HG02870 (cell line): Measurements from ENCODE around the gene NLRP9.

Experiments
- ATAC-seq: cut with Tn5 transposase; IDR thresholded peaks from one replicate; pipeline ENCODE4 v1.9.1; 2021; ENCODE audit warnings: mild to moderate bottlenecking, moderate library complexity; ENCODE audit not compliant: unreplicated experiment

Gene NLRP9

DNA sequence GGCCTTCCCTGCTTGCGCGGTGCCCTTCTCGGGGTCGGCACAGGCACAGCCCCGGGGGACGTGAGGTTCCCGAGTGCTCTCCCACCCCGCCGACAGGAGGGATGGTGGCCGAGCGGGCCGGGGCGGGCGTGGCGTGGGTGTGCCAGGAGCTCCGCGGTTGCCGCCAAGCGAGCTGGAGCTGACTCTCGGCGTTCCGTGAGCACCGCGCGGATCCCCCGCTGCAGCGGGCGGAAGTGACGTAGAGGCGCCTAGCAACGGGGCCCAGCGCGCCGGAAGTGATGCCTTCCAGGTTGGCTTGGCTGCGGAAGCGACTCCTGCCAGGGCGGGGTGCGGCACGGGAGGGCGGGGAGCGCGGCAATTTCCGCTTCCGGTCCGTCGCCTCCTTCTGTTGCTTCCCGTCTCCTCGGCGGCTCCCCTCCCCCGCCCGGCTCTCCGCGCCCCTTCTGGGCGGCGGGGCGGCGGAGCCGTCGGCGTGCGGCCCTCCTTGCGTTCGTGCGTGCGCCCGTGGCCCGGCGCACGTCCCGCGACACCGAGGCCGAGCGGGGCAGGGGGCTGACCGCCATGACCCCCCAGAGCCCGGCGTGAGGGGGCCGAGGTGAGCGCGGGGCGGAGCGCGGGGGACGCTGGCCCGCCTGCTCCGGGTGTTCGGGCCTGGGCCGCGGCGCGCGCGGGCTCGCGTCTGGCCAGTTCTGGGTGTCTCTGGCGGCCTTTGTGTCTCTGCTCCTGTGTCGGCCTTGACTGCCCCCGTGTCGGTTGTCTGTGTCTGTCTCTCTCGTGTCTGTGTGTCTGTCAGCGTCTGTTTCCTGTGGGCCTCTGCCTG, 63.2 kb downstream of the NLRP9 start, which contains the start of gene EPN1:
EPN1 (plus strand) TSS at position 386 of the 820 bp plus-strand sequence. CDS start 3,402 bp downstream, outside the sequence.
- peak; percentile 57 for ATAC-seq

DNA sequence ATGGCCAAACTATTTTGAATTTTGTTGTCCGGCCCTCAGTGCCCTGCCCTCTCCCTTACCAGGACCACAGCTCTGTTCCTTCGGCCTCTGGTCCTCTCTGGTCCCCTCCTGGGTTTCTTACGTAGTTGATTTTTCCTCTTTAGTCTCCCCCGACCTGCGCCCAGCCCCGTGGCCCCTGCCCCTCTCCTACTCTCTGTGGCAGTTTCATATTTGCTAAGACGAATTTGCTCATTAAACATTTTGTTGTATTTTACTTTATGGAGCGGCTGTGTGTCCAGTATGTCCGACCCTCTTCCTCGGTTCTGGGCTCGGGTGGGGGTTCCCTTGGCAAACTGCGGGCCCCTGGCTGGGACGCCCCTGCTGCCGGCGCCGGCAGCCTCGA, 63.8 kb downstream of the NLRP9 start:
- ATAC-seq, result no peak

GRCh38 chr19:55673889-55674288, 64.3 kb downstream of the NLRP9 start:
- ATAC-seq, result no peak

DNA sequence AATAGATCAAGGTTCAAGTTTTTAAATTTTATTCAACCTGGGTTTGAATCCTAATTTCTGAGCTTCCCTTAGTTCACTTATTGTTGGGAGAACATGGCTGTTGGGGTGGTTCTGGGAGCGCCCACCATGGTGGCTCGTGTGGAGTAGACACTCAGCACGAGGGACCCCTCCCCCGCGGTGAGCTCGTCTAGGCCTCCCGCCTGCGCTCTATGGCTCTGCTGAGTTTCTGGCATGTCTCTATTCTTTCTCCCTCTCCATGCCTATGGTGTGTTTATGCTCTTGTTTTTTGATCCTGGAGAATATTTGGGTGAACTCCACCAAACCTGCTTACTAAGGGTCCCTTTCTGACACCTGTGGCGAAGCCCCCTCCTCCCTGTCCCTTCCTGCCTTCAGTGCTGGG, 64.7 kb downstream of the NLRP9 start:
- no peak for ATAC-seq

- no peak for ATAC-seq
These were observed 65.8 kb downstream of the NLRP9 start for GRCh38 chr19:55672418-55672817.

GRCh38 chr19:55671054-55671378, 67.2 kb downstream of the NLRP9 start:
- ATAC-seq, result no peak

- no peak for ATAC-seq
These were observed 67.7 kb downstream of the NLRP9 start for GRCh38 chr19:55670280-55671053.

GRCh38 chr19:55669418-55670279, 68.6 kb downstream of the NLRP9 start:
- ATAC-seq, result no peak

- ATAC-seq, result no peak
These were observed 69.4 kb downstream of the NLRP9 start for GRCh38 chr19:55668603-55669348.

DNA sequence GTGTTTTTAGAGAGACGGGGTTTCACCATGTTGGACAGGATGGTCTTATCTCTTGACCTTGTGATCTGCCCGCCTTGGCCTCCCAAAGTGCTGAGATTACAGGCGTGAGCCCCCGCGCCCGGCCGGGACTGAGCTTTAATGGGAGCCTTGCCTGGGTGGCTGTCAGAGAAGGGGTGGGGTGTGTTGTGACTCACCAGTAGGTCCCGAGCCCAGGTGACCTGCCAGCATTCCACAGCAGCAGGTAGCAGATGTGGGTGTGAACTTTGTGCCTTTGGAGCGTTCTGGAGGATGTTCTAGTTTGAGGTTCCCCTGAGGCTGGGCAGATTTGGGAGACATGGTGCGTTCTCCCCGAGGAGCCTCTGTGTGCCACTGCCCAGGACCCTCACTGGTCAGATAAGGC, 70.2 kb downstream of the NLRP9 start:
- ATAC-seq, result no peak

GRCh38 chr19:55667511-55667910, 70.7 kb downstream of the NLRP9 start:
- ATAC-seq, result no peak

DNA sequence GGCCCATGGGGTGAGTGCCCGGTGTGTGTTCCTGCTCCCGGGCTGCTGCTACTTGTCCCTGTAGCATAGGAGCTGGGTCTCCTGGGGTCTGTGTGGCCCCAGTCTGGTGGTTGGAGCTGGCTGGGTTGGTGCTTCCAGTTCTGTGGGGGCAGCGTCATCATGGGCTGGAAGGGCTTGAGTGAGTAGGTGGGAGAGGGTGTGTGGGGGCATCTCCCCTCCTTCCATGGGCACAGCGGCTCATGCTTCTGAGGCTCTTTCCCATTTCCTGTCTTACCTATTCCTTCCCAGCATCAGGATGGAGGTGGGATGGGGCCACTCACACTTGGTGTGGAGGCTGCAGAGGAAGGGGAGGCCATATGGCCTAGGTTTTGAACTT, 71.2 kb downstream of the NLRP9 start:
- no peak for ATAC-seq

DNA sequence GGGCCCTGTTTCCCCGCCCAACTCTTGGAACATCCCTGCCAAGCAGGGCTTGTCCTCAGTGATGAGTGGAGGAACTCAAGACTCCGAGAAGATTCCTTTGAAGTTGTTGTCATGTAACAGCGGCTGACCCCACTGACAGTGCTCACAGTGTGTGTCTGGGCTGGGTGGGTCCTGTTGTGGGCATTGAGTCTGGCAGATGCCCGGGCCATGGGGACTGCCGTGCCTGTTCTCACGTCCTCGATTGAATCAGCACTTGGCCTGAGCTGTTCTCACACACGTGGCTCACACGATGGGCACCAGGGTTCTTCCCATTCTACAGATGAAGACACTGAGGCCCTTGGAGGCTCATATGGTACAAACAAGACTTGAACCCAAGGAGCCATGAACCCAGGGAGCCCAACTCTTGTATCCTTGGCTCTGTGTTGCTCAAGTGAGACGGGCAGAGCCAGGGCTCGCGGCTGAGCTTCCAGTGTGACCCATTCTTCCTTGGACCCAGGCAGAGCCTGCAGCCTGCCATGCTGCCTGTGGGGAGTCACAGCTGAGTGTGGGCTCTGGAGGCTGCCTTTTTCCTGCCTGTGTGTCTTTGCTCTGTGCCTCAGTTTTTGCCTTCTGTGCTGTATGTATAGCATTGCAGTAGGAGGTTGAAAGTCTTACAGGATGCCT, 71.7 kb downstream of the NLRP9 start:
- no peak for ATAC-seq

DNA sequence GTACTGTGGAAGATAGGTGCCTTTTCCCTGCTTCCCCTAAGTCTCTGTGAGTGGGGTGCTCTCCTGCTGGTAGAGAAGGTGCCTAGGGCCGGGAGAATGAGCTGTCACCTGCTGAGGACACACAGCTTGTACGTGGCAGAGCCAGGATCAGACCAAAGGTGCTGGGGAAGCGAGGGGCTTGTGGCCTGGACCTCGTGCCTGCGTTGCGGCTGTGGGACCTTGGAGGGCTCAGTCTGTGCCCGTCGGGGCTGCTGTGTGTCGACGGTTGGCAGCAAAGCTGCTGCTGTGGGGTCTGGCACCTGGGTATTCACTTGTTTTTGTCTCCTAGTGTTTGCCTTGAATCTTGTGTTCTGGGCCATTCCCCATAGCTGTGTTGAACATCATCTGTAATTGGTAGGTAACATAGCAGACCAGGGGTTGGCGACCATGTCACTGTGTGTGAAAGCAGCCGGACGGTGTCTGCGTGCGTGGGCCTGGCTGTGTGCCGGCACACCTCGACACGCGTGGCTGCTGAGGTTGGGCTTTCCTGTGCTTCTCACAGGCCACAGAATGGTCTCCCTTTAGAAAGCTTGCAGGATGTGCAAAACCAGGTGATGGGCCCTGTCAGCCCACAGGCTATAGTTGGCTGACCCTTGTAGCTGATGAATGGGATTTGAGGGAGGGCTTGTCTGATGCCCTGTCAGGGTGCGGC, 74.2 kb downstream of the NLRP9 start:
- no peak for ATAC-seq

- no peak for ATAC-seq
These were observed 76.4 kb downstream of the NLRP9 start for GRCh38 chr19:55661826-55662225.

DNA sequence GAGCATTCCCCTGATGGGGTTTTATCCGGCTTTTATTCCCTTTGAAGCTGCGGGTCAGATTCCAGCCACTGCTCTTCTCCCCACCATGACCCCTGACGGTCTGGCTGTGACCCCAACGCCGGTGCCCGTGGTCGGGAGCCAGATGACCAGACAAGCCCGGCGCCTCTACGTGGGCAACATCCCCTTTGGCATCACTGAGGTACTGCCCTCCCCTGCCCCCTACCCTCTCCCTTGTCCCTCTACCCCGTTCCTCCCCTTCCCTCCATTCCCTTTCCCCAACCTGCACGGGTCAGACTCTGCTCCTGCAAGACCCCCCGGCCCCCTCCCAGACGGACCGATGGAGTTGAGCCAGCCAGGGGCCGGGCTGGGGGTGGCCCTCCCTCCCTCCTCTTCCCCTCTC, 77.2 kb downstream of the NLRP9 start:
- no peak for ATAC-seq

DNA sequence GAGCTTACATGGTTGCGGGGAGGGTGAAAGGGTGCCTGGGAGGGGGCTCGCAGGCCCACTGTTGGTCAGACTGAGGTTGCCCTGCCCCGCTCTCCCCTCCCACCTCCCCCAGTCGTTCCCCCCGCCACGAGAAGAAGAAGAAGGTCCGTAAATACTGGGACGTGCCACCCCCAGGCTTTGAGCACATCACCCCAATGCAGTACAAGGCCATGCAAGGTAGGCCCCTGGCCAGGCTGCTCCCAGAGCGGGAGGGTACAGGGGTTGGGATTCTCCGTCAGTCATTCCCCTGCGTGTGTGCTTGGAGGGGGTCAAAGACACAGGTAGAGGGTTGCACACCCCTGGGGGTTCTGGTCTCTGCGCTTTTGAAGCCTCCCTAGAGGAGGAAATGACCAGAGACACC, 77.8 kb downstream of the NLRP9 start:
- no peak for ATAC-seq

GRCh38 chr19:55659822-55660221, 78.4 kb downstream of the NLRP9 start:
- ATAC-seq, result no peak

GRCh38 chr19:55658846-55659459, 79.2 kb downstream of the NLRP9 start:
- no peak for ATAC-seq
